ENCODE data around the gene SCAF1.

SCAF1 gene

GRCh38 chr19:49641688-49642491 is at the start of gene SCAF1:
TSS of gene SCAF1 (plus strand) at chr19:49642209. CDS start at chr19:49645027, 2,818 bp downstream.
- in situ Hi-C loops (cut with MboI; ENCODE audit: low sequenced_read_pairs) = no loop called here

- in situ Hi-C loops (cut with MboI; ENCODE audit: low sequenced_read_pairs) = no loop called here
Observed at GRCh38 chr19:49592486-49593232, 49.4 kb upstream of the SCAF1 start.

GRCh38 chr19:49593233-49594113 is 48.5 kb upstream of the SCAF1 start:
- in situ Hi-C loops (cut with MboI; ENCODE audit: low sequenced_read_pairs) = no loop called here

GRCh38 chr19:49594157-49594992 is 47.6 kb upstream of the SCAF1 start:
- in situ Hi-C loops (cut with MboI; ENCODE audit: low sequenced_read_pairs) = no loop called here

GRCh38 chr19:49594993-49595818 is 46.8 kb upstream of the SCAF1 start:
- in situ Hi-C loops (cut with MboI; ENCODE audit: low sequenced_read_pairs) = no loop called here

- in situ Hi-C loops (cut with MboI; ENCODE audit: low sequenced_read_pairs) = no loop called here
Observed at GRCh38 chr19:49595819-49596404, 46.1 kb upstream of the SCAF1 start.

- in situ Hi-C loops (cut with MboI; ENCODE audit: low sequenced_read_pairs) = no loop called here
Observed at GRCh38 chr19:49596407-49596806, 45.6 kb upstream of the SCAF1 start.

- in situ Hi-C loops (cut with MboI; ENCODE audit: low sequenced_read_pairs) = no loop called here
Observed at GRCh38 chr19:49596954-49597702, 44.9 kb upstream of the SCAF1 start.

GRCh38 chr19:49597703-49597974 is 44.4 kb upstream of the SCAF1 start:
- in situ Hi-C loops (cut with MboI; ENCODE audit: low sequenced_read_pairs) = no loop called here

GRCh38 chr19:49599378-49600295 is 42.4 kb upstream of the SCAF1 start:
- in situ Hi-C loops (cut with MboI; ENCODE audit: low sequenced_read_pairs) = no loop called here

- in situ Hi-C loops (cut with MboI; ENCODE audit: low sequenced_read_pairs) = no loop called here
Observed at GRCh38 chr19:49601482-49602038, 40.4 kb upstream of the SCAF1 start.

GRCh38 chr19:49602806-49603205 is 39.2 kb upstream of the SCAF1 start:
- in situ Hi-C loops (cut with MboI; ENCODE audit: low sequenced_read_pairs) = no loop called here

GRCh38 chr19:49605605-49606004 is 36.4 kb upstream of the SCAF1 start:
- in situ Hi-C loops (cut with MboI; ENCODE audit: low sequenced_read_pairs) = no loop called here

- in situ Hi-C loops (cut with MboI; ENCODE audit: low sequenced_read_pairs) = no loop called here
Observed at GRCh38 chr19:49609499-49610092, 32.4 kb upstream of the SCAF1 start.

GRCh38 chr19:49613374-49613773 is 28.6 kb upstream of the SCAF1 start:
- in situ Hi-C loops (cut with MboI; ENCODE audit: low sequenced_read_pairs) = no loop called here

- in situ Hi-C loops (cut with MboI; ENCODE audit: low sequenced_read_pairs) = no loop called here
Observed at GRCh38 chr19:49614096-49614833, 27.7 kb upstream of the SCAF1 start.

Data from HL-60/S4 treated with phorbol 12-myristate 13-acetate at 8.2 ng/mL for 4 days and 3 days (cell line).